Memory B cell (primary cell): ENCODE data around the gene WDR81.

ENCODE experiments used
- ATAC-seq: fragments of 150-1000 bp; cut with Tn5 transposase; 2 replicates; pipeline ENCODE4 v1.10.0; 2021; ENCODE audit warnings: low read depth, mild to moderate bottlenecking, moderate library complexity
- DNase-seq, 2 donors: peaks; one replicate each; pipeline ENCODE4 v3.0.0; 2022; ENCODE audit warnings: low spot score in 2 of 2
- H3K27ac Mint-ChIP-seq: one replicate; pipeline ENCODE4 v1.8.0; 2022; ENCODE audit warnings: mild to moderate bottlenecking, moderate library complexity, mixed read lengths
- H3K27me3 Mint-ChIP-seq: one replicate; pipeline ENCODE4 v1.8.0; 2022; ENCODE audit warnings: mixed read lengths
- H3K36me3 Mint-ChIP-seq: one replicate; pipeline ENCODE4 v1.8.0; 2022; ENCODE audit warnings: mild to moderate bottlenecking, mixed read lengths
- H3K4me1 Mint-ChIP-seq: one replicate; pipeline ENCODE4 v1.8.0; 2022; ENCODE audit warnings: mixed read lengths
- H3K4me3 Mint-ChIP-seq: one replicate; pipeline ENCODE4 v1.8.0; 2022; ENCODE audit warnings: mild to moderate bottlenecking, moderate library complexity, mixed read lengths
- H3K9me3 Mint-ChIP-seq: one replicate; pipeline ENCODE4 v1.8.0; 2022; ENCODE audit warnings: mixed read lengths

The WDR81 gene

DNA sequence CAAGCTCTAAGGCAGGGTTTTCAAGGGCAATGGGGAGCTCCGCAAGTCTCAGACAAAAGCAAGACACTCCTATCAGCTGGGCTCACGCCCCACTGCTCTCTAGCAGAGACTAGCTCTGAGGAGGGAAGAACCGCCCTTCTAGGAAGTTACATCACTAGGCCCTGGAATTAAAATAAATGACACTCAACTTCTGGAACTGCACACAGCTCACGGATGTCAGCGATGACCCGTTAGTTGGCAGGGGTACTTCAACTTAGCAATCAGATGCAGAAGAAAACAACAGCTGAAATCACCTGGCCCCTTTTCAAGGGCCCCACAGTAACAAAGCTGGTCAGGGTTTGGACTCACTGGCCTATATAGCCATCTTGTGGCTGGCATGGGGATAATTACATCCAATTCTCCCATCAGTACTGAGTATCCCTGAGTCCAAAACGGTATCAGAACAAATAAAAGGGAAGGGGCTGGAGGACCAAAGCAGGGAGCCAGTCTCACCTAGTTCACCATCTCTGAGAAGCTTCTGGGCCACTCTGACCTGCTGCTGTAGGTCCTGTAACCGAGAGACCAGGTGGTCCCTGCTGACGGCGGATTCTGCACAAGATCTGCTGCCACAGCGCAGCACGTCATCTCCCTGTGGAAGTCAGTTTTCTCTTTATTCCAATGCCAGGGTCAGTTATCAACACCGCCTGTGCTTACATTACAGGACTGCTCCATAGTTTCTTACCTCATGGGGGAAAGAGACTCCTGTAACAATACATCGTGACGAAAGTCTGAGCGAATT is 59.5 kb downstream of the WDR81 start:
- Mint-ChIP-seq H3K36me3 (peaks cover 12% of the 10 kb centered on the region), H3K27me3 (no peaks in the 10 kb centered on the region), H3K4me1 (peaks cover 17% of the 10 kb centered on the region), H3K4me3 (peak overlapping the region; percentile 68), H3K9me3 (no peaks in the 10 kb centered on the region), H3K27ac (peak overlapping the region; percentile 98)
- DNase-seq: peak; percentile 49 to 50
- peak; percentile 90 for ATAC-seq

DNA sequence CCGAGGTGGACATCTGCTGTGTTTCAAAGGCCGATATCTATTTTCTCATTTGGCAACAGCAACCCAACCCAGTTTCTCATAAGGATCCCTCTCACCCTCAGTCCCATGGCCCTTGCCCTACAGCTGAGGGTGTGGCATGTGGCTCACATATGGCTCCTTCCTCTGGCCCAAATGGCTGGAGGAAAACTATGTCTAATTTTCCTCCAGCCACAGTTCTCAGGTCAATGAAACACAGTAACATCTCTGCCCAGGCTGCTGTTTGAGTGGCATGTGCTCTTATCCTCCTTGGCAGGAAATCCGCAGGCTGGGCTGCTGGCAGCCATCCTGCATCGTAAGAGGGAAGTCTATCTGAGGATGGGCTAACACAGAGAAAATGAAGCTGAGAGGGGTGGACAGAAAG is 61.4 kb downstream of the WDR81 start:
- no peak overlapping the region for H3K27ac Mint-ChIP-seq

DNA sequence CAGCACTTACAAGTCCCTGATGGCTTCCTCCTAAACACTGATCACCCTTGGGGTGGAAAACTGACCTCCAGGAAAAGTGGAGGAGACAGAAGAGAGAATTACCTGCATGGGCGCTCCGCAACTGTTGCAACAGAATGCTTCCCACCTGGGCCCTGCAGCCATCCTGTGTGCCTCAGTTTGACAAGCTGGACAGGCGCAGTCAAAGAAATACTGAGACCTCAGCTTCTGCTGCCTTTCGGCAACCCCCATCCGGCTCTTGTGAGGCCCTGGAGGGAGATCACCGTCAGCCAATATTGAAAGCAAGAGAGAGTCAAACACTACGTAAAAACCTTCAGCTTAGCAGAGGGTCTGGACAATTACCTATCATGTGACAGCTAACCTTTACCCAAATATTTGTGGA is 62.2 kb downstream of the WDR81 start:
- peaks cover 12% of the 10 kb centered on the region for H3K36me3 Mint-ChIP-seq
- H3K27me3 Mint-ChIP-seq: no peaks in the 10 kb centered on the region
- H3K4me1 Mint-ChIP-seq: peaks cover 17% of the 10 kb centered on the region
- H3K4me3 Mint-ChIP-seq: no peak overlapping the region
- no peak overlapping the region for H3K27ac Mint-ChIP-seq
- ATAC-seq: no peak
- no peaks in the 10 kb centered on the region for H3K9me3 Mint-ChIP-seq
- DNase-seq: no peak

More for the DNA sequence above, 61.4 kb downstream of the WDR81 start:
- DNase-seq (no peak), ATAC-seq (no peak)
- peaks cover 12% of the 10 kb centered on the region for H3K36me3 Mint-ChIP-seq
- H3K9me3 Mint-ChIP-seq: no peaks in the 10 kb centered on the region
- H3K4me1 Mint-ChIP-seq: peaks cover 17% of the 10 kb centered on the region
- no peaks in the 10 kb centered on the region for H3K27me3 Mint-ChIP-seq
- no peak overlapping the region for H3K4me3 Mint-ChIP-seq

DNA sequence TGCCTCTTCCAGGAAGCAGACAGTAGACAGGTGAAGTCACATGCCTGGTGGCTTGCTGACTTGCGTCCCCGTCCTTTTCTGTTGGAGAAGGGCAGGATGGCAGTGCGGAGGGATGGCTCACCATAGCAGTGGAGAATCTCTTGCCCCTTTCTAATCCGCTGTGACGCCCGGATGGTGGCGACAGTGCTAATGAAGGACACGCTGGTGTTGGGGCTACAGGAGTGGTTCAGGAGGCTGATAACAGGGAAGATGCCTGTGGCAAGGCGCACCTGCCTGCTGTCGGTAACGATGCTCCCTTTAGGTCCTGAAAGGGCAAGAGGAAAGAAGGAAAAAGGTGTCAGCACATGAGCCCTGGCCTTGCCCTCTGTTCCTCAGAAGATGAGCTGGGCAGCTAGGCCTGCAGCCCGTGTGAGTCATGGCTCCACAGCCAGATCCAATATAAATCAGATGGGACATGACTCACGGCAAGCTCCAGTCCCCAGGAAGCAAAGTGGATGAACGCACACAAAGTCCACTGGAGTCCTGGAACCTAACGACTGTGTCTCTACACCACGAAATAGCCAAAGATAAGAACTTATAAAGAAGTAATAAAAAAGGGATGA is 62.9 kb downstream of the WDR81 start:
- Mint-ChIP-seq H3K36me3 (peaks cover 10% of the 10 kb centered on the region), H3K9me3 (no peaks in the 10 kb centered on the region), H3K27ac (no peak overlapping the region), H3K27me3 (no peaks in the 10 kb centered on the region), H3K4me3 (no peak overlapping the region), H3K4me1 (peaks cover 17% of the 10 kb centered on the region)
- DNase-seq (no peak), ATAC-seq (no peak)
